HCT116 (cell line): ENCODE measurements around the gene ATP6V0A1. TPM values are rescaled to one million over a fixed set of nuclear protein-coding genes. Genes with fewer than 3 reads are reported as not detected.

Experiments used
- ATAC-seq: fragments of 200-7000 bp; cut with Tn5 transposase; 2 replicates; pipeline ENCODE4 v1.9.1; 2020; ENCODE audit warnings: mild to moderate bottlenecking, moderate library complexity
- BruUV-seq: library from RNA; stranded (reverse); fragments of 400-500 nt; replicated peaks from 2 replicates; lab custom pipeline; 2021; lab: Mats Ljungman, UMichigan
- CTCF ChIA-PET: fragments of 300-600 bp; sonication (Branson Sonifier 250); formaldehyde crosslinking; loops from one replicate; lab custom pipeline; 2021; ENCODE audit warnings: antibody characterized with exemption; lab: Charles Lee
- POLR2A ChIA-PET: fragments of 300-600, 350-600 bp; sonication (Branson Sonifier 250); formaldehyde crosslinking; loops from one replicate; lab custom pipeline; 2021; ENCODE audit warnings: antibody characterized with exemption; lab: Charles Lee
- RAD21 ChIA-PET, 2 experiments: fragments of 300-600 bp; sonication (Branson Sonifier 250); formaldehyde crosslinking; loops; one replicate each; lab custom pipeline; 2023; ENCODE audit warnings: low total read pairs in 2 of 2; ENCODE audit not compliant: uncharacterized antibody in 2 of 2, unreplicated experiment in 2 of 2, low non-redundant PET in 1 of 2; lab: Charles Lee
- DNase-seq: peaks from one replicate; pipeline ENCODE4 v3.0.0-alpha.2; 2010; ENCODE audit warnings: low read depth, low spot score
- H2AFZ ChIP-seq: fragments of 200-600 bp; shearing (Covaris generic), sonication (generic); 2 replicates; pipeline ENCODE4 v1.6.1; 2017; ENCODE audit warnings: low read depth, mixed run types, mixed read lengths, antibody characterized with exemption, low read length; ENCODE audit not compliant: poor library complexity, severe bottlenecking
- H3K27ac ChIP-seq: 2 replicates; pipeline ENCODE4 v1.5.1; 2012; ENCODE audit warnings: low read depth, low read length
- H3K27me3 ChIP-seq: fragments of 200-600 bp; sonication (generic); 2 replicates; pipeline ENCODE4 v1.6.1; 2016; ENCODE audit warnings: mixed run types, low read length, mixed read lengths; ENCODE audit not compliant: insufficient read depth
- H3K36me3 ChIP-seq, 2 experiments: fragments of 200-500 bp in 1 of 2; fragments of 200-600 bp in 1 of 2; sonication (Bioruptor generic) in 1 of 2; sonication (generic) in 1 of 2; 2 replicates each; pipeline versions ENCODE4 v1.5.1 to v1.6.1; 2014 to 2016; ENCODE audit warnings: low read length in 2 of 2, inconsistent platforms in 1 of 2, mixed read lengths in 1 of 2, mixed run types in 1 of 2; ENCODE audit not compliant: insufficient read depth in 2 of 2, control insufficient read depth in 1 of 2
- H3K4me1 ChIP-seq, 2 experiments: fragments of 200-600 bp in 1 of 2; sonication (generic) in 1 of 2; 2 replicates each; pipeline versions ENCODE4 v1.5.1 to v1.6.1; 2012 to 2017; ENCODE audit warnings: low read length in 2 of 2, inconsistent platforms in 1 of 2, mild to moderate bottlenecking in 1 of 2, mixed read lengths in 1 of 2, mixed run types in 1 of 2, moderate library complexity in 1 of 2; ENCODE audit not compliant: insufficient read depth in 2 of 2, control insufficient read depth in 1 of 2
- H3K4me2 ChIP-seq: fragments of 200-600 bp; sonication (generic); 2 replicates; pipeline ENCODE4 v1.6.1; 2017; ENCODE audit warnings: mixed run types, low read length, mixed read lengths
- H3K4me3 ChIP-seq, 2 experiments: fragments of 200-600 bp in 1 of 2; sonication (generic) in 1 of 2; replicated peaks in 1 of 2; 2 replicates each; pipeline ENCODE4 v1.5.1; 2011 to 2016; ENCODE audit warnings: low read length in 2 of 2, control low read depth in 1 of 2, low read depth in 1 of 2, mild to moderate bottlenecking in 1 of 2, mixed read lengths in 1 of 2, mixed run types in 1 of 2
- H3K79me2 ChIP-seq: fragments of 200-600 bp; sonication (generic); 2 replicates; pipeline ENCODE4 v1.6.1; 2017; ENCODE audit warnings: mild to moderate bottlenecking, mixed run types, low read length, moderate library complexity, mixed read lengths; ENCODE audit not compliant: insufficient read depth
- H3K9ac ChIP-seq: fragments of 200-600 bp; sonication (generic); 2 replicates; pipeline ENCODE4 v1.6.1; 2016; ENCODE audit warnings: low read length, mixed read lengths
- H3K9me2 ChIP-seq: fragments of 200-600 bp; sonication (generic), shearing (Covaris generic); 2 replicates; pipeline ENCODE4 v1.6.1; 2017; ENCODE audit warnings: mixed run types, mild to moderate bottlenecking, moderate library complexity; ENCODE audit not compliant: insufficient read depth
- H3K9me3 ChIP-seq, 2 experiments: fragments of 200-500 bp in 1 of 2; fragments of 200-600 bp in 1 of 2; sonication (Bioruptor generic) in 1 of 2; sonication (generic) in 1 of 2; 2 replicates each; pipeline ENCODE4 v1.6.1; 2014 to 2017; ENCODE audit warnings: low read length in 2 of 2, mixed read lengths in 2 of 2, inconsistent platforms in 1 of 2, low read depth in 1 of 2, mild to moderate bottlenecking in 1 of 2, mixed run types in 1 of 2, moderate library complexity in 1 of 2; ENCODE audit not compliant: control insufficient read depth in 1 of 2, insufficient read depth in 1 of 2
- H4K20me1 ChIP-seq: fragments of 200-600 bp; sonication (generic), shearing (Covaris generic); 2 replicates; pipeline ENCODE4 v1.6.1; 2017; ENCODE audit warnings: mixed run types, mild to moderate bottlenecking, moderate library complexity; ENCODE audit not compliant: insufficient read depth
- CBX3 ChIP-seq: IDR thresholded peaks from 2 replicates; pipeline ENCODE4 v1.6.1; 2012; ENCODE audit warnings: low read depth
- CEBPB ChIP-seq: IDR thresholded peaks from 2 replicates; pipeline ENCODE4 v1.6.1; 2012; ENCODE audit warnings: low read depth
- EGR1 ChIP-seq: IDR thresholded peaks from 2 replicates; pipeline ENCODE4 v1.6.1; 2012; ENCODE audit warnings: low read depth
- ELF1 ChIP-seq: IDR thresholded peaks from 2 replicates; pipeline ENCODE4 v1.6.1; 2012; ENCODE audit warnings: low read depth, borderline replicate concordance
- EZH2 ChIP-seq: fragments of 200-600 bp; sonication (generic); IDR thresholded peaks from 2 replicates; pipeline ENCODE4 v1.6.1; 2017; ENCODE audit warnings: antibody characterized with exemption, mixed run types
- EZH2phosphoT487 ChIP-seq: fragments of 200-600 bp; IDR thresholded peaks from 2 replicates; pipeline ENCODE4 v1.6.1; 2018; ENCODE audit warnings: antibody characterized with exemption, borderline replicate concordance
- FOSL1 ChIP-seq: IDR thresholded peaks from 2 replicates; pipeline ENCODE4 v1.6.1; 2012; ENCODE audit warnings: low read depth
- JUND ChIP-seq: IDR thresholded peaks from 2 replicates; pipeline ENCODE4 v1.6.1; 2012
- POLR2AphosphoS5 ChIP-seq: IDR thresholded peaks from 2 replicates; pipeline ENCODE4 v1.6.1; 2011; ENCODE audit warnings: mild to moderate bottlenecking, low read depth, low read length, moderate library complexity
- RAD21 ChIP-seq: IDR thresholded peaks from 2 replicates; pipeline ENCODE4 v1.6.1; 2012; ENCODE audit warnings: low read depth, mild to moderate bottlenecking
- SIN3A ChIP-seq: IDR thresholded peaks from 2 replicates; pipeline ENCODE4 v1.6.1; 2012; ENCODE audit warnings: low read depth
- SRF ChIP-seq: IDR thresholded peaks from 2 replicates; pipeline ENCODE4 v1.6.1; 2012; ENCODE audit warnings: low read depth
- TCF7L2 ChIP-seq: IDR thresholded peaks from 2 replicates; pipeline ENCODE4 v1.7.0; 2011; ENCODE audit warnings: borderline replicate concordance, inconsistent platforms; ENCODE audit not compliant: insufficient read depth, insufficient read length; ENCODE audit errors: extremely low read depth
- YY1 ChIP-seq: IDR thresholded peaks from 2 replicates; pipeline ENCODE4 v1.6.1; 2011; ENCODE audit warnings: low read length, low read depth, moderate library complexity, mild to moderate bottlenecking; ENCODE audit not compliant: insufficient replicate concordance; ENCODE audit errors: extremely low read depth
- ZFX ChIP-seq: fragments of 450-650 bp; IDR thresholded peaks from 2 replicates; pipeline ENCODE4 v1.6.1; 2017
- ZNF274 ChIP-seq: fragments of 200-500 bp; sonication (Bioruptor generic); IDR thresholded peaks from 2 replicates; pipeline ENCODE4 v1.6.1; 2014; ENCODE audit warnings: mild to moderate bottlenecking, low read depth, low read length, inconsistent platforms
- intact Hi-C: fragments of 100-400 bp; cut with micrococcal nuclease; formaldehyde crosslinking; loops from 2 replicates; pipeline ENCODE4 v1.10.0; 2022
- total RNA-seq: library from RNA; stranded (reverse); gene quantifications from one replicate; pipeline ENCODE4 v1.2.1, GENCODE V29; 2021; ENCODE audit not compliant: unreplicated experiment
- TF ChIP-seq, protein P1 (sequence below): IDR thresholded peaks from 2 replicates; pipeline ENCODE4 v1.6.1; 2012
- TF ChIP-seq, protein P2 (sequence below), 3 experiments: fragments of 200-600 bp in 1 of 3; sonication (generic) in 1 of 3; IDR thresholded peaks in 2 of 3; conservative IDR thresholded peaks in 1 of 3; 2 replicates each; pipeline ENCODE4 v1.5.1; 2012 to 2017; ENCODE audit warnings: low read depth in 2 of 3, low read length in 2 of 3, antibody characterized with exemption in 1 of 3, borderline replicate concordance in 1 of 3, control low read depth in 1 of 3, mild to moderate bottlenecking in 1 of 3, mixed read lengths in 1 of 3, mixed run types in 1 of 3, moderate library complexity in 1 of 3; ENCODE audit not compliant: insufficient read depth in 1 of 3
- TF ChIP-seq, protein P3 (sequence below): IDR thresholded peaks from 2 replicates; pipeline ENCODE4 v1.6.1; 2011; ENCODE audit warnings: mild to moderate bottlenecking, low read length, moderate library complexity; ENCODE audit not compliant: insufficient replicate concordance; ENCODE audit errors: extremely low read depth
- TF ChIP-seq, protein P4 (sequence below): IDR thresholded peaks from 2 replicates; pipeline ENCODE4 v1.6.1; 2012

ATP6V0A1 gene
- total RNA-seq, 1 experiment from 2014 or later: 65.2 TPM

DNA sequence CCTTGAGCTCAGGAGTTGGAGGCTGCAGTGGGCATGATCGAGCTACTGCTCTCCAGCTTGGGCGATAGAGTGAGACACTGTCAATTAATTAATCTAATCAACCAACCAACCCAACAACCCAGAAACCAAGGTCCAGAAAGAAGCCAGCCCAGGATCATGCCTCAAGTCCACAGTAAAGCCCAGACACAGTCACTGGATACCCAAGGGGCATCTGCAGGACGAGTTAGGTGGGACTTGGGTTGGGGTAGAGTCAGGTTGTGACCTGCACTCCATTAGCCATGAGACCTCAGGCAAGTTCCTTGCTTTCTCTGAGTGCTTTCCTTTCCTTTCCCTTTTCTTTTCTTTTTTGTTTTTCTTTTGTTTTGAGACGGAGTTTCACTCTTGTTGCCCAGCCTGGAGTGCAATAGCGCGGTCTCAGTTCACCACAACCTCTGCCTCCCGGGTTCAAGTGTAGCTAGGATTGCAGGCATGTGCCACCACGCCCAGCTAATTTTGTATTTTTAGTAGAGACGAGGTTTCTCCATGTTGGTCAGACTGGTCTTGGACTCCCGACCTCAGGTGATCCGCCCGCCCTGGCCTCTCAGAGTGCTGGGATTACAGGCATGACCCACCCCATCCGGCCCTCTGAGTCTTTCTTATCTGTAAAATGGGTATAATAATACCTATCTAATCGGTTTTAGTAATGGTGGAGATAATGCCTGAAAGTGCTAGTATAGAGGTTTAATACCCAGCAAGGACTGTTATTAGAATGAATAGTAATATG lies 90.5 kb downstream of the ATP6V0A1 start:
- H2AFZ ChIP-seq: no peak overlapping the region
- no peaks in the 10 kb centered on the region for H3K9me3 ChIP-seq
- no peaks in the 10 kb centered on the region for H3K9me2 ChIP-seq
- peaks cover 0 to 22% of the 10 kb centered on the region in 2 experiments; a peak in 2 of 4 replicates for H3K4me1 ChIP-seq
- H3K4me2 ChIP-seq: peak overlapping the region; percentile 70; the same call in 1 of the 2 replicates
- no peak overlapping the region for H3K4me3 ChIP-seq
- H3K27me3 ChIP-seq: no peaks in the 10 kb centered on the region
- no peak overlapping the region for H3K9ac ChIP-seq
- TF ChIP-seq SRF (no peak), JUND (no peak), EZH2phosphoT487 (no peak), TCF7L2 (no peak), RAD21 (no peak), POLR2AphosphoS5 (no peak), ZNF274 (no peak), ZFX (no peak), CEBPB (no peak), YY1 (no peak), CBX3 (no peak), FOSL1 (no peak), ELF1 (no peak), SIN3A (no peak), EGR1 (no peak), EZH2 (no peak)
- TF ChIP-seq, protein P1, sequence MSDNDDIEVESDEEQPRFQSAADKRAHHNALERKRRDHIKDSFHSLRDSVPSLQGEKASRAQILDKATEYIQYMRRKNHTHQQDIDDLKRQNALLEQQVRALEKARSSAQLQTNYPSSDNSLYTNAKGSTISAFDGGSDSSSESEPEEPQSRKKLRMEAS: no peak
- TF ChIP-seq, protein P2, sequence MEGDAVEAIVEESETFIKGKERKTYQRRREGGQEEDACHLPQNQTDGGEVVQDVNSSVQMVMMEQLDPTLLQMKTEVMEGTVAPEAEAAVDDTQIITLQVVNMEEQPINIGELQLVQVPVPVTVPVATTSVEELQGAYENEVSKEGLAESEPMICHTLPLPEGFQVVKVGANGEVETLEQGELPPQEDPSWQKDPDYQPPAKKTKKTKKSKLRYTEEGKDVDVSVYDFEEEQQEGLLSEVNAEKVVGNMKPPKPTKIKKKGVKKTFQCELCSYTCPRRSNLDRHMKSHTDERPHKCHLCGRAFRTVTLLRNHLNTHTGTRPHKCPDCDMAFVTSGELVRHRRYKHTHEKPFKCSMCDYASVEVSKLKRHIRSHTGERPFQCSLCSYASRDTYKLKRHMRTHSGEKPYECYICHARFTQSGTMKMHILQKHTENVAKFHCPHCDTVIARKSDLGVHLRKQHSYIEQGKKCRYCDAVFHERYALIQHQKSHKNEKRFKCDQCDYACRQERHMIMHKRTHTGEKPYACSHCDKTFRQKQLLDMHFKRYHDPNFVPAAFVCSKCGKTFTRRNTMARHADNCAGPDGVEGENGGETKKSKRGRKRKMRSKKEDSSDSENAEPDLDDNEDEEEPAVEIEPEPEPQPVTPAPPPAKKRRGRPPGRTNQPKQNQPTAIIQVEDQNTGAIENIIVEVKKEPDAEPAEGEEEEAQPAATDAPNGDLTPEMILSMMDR (IDR thresholded peaks at IDR 0.05 in 2 of 3, conservative IDR thresholded peaks at IDR 0.05 in 1 of 3; ENCODE audit: borderline replicate concordance in 1 of 3, insufficient read depth in 1 of 3, low read depth in 2 of 3, low read length in 2 of 3): no peak
- TF ChIP-seq, protein P3, sequence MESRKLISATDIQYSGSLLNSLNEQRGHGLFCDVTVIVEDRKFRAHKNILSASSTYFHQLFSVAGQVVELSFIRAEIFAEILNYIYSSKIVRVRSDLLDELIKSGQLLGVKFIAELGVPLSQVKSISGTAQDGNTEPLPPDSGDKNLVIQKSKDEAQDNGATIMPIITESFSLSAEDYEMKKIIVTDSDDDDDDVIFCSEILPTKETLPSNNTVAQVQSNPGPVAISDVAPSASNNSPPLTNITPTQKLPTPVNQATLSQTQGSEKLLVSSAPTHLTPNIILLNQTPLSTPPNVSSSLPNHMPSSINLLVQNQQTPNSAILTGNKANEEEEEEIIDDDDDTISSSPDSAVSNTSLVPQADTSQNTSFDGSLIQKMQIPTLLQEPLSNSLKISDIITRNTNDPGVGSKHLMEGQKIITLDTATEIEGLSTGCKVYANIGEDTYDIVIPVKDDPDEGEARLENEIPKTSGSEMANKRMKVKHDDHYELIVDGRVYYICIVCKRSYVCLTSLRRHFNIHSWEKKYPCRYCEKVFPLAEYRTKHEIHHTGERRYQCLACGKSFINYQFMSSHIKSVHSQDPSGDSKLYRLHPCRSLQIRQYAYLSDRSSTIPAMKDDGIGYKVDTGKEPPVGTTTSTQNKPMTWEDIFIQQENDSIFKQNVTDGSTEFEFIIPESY: no peak
- TF ChIP-seq, protein P4, sequence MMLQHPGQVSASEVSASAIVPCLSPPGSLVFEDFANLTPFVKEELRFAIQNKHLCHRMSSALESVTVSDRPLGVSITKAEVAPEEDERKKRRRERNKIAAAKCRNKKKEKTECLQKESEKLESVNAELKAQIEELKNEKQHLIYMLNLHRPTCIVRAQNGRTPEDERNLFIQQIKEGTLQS: no peak
- no peak overlapping the region for H3K27ac ChIP-seq
- no peaks in the 10 kb centered on the region for H3K36me3 ChIP-seq
- DNase-seq (no peak), ATAC-seq (no peak)
- ChIA-PET CTCF (interaction anchor here (1.0 to 1.7 kb wide), 4 partner anchors 12 to 214 kb away, joined by 3 to 7 read pairs (median 4); no protein-coding TSS in a partner anchor), POLR2A (no interaction called here), RAD21 (no interaction called here)
- intact Hi-C loops: no loop called here
- H4K20me1 ChIP-seq: no peaks in the 10 kb centered on the region
- peaks cover 10% of the 10 kb centered on the region; the same call in 1 of the 2 replicates for H3K79me2 ChIP-seq
- no TSS peak for BruUV-seq
